ENCODE results near the gene SRRT.
"Not testable (repeated sequence)": the region's sequence is repeated elsewhere in the genome, so short reads cannot be mapped to it uniquely, and the experiment has no call there.

SRRT gene

GRCh38 chr7:100893910-100894721, 19.2 kb downstream of the SRRT start:
- DNase-seq (ENCODE audit: low read depth in 2 of 3, low spot score in 1 of 3) = no peak

- DNase-seq (ENCODE audit: low read depth in 2 of 3, low spot score in 1 of 3) = peak in 1 of 3 donors; percentile 45
These were observed 20.2 kb downstream of the SRRT start for GRCh38 chr7:100894860-100895700.

DNA sequence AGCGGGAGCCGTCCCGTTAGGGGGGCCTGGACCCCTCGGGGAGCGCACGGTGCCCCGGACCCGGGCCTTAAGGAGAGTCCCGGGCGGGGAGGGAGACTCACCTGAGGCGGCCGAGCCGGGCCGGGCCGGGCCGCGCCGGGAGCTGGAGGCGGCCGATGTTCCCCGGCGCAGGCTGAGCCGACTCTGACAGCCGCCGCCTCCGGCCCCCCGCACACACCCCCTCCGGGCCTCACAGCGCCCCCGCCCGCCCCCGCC, 20.7 kb downstream of the SRRT start, which contains the start of gene ACHE:
Gene ACHE (minus strand): TSS at position 188 of the 255 bp plus-strand sequence. CDS start 1,656 bp downstream, outside the sequence.
- no peak for DNase-seq (ENCODE audit: low read depth in 2 of 3, low spot score in 1 of 3)

- DNase-seq (ENCODE audit: low read depth in 2 of 3, low spot score in 1 of 3) = no peak
These were observed 21.2 kb downstream of the SRRT start for GRCh38 chr7:100895956-100896731.

DNA sequence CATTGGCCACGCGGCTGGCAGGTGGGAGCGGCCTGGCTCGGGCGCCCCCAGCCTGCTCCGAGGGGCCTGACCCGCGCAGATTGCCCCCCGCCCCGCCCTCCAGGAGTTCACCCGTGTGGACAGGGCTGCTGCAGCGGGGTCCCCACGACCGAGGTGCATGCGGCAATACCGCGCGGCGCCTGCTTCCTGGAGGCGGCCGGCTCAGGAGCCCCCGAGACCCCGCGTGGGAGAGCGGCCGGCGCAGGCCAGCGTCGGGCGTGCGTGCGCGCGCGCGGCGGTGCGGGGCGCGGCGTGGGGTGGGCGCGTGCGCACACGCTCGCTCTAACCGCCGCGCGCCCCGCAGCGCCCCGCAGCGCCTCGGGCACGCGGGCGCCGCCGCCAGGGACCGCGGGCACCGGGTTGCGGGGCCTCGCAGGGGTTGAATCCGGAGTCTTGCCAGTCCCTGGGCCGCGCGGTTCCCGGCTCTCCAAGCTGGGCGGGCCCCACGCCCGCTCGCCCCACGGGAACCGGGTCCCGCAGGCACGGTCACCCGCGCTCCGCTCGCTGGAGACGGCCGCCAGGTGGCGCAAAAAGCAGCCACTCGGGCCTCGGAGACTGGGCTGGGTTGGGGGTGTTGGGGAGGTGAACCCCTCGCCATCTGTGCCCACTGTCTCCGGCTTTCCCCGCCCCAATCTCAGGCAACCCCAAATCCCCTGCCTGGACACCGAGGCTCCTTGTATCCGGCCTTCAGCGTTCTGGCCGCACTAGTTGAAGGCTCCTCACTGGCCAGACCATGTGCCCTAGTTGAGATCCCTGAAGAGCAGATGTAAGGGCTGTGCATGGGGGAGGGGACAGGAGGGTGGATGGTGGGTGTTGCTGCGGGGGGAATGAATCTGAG, 22.1 kb downstream of the SRRT start:
- DNase-seq (ENCODE audit: low read depth in 2 of 3, low spot score in 1 of 3) = no peak

DNA sequence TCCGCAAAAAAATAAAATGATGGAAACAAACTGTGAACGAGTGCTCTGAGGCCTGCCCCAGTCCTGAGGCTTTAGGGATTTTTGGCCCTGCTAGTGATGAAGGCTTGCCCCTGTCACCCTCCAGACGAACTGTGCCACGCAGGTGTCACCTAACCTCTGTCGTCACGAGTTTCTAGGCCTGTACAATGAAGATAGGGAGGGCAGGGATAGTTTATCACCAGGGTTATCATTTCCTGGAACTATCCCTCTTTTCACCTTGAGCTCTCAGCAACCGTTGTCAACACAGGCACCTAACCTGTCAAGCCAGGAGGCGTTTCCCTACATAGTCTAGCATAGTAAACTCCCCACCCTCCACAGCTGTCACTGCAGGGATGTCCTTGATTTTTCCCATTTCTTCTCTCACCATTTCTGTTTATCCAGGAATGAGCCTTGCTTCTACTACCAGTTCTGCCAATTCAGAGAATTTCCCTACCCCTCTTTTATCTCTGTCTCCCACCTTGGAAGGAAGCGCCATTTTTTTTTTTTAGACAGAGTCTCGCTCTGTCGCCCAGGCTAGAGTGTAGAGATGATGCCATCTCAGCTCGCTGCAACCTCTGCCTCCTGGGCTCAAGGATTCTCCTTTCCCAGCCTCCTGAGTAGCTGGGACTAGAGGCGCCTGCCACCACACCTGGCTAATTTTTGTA, 23.0 kb downstream of the SRRT start:
- no peak for DNase-seq (ENCODE audit: low read depth in 2 of 3, low spot score in 1 of 3)

DNA sequence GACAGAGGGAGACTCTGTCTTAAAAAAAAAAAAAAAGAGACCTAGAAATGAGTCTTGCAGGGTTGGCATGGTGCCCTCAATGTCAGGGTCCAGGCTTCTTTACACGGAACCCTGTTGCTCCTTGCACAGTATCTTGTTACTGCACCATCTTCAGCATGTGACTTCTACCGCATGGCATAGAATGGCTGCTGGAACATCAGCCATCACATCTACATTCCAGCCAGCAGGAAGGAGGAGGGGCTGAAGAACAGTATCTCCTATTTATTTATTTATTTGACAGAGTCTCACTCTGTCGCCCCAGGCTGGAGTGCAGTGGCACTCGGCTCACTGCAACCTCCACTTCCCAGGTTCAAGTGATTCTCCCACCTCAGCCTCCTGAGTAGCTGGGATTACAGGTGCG, 24.5 kb downstream of the SRRT start:
- DNase-seq (ENCODE audit: low read depth in 2 of 3, low spot score in 1 of 3) = no peak

DNA sequence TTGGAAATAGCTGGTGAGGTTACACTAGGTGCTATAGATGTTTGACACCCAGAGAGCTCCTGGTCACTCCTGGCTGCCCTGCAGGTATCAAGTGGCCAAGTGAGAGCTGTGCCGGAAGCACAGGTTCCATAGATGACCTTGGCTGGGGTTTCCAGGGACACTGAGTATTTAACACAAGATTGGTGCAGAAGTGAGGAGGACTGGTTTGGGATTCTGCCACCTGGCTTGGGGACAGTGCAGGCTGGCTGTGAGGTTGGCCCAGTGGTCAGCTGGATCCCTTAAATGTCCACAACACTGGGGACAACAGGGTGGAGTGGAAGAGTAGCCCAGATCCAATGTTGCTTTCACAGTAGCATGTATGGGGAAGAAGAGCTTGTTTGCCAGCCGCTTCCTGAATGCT, 26.1 kb downstream of the SRRT start:
- DNase-seq (ENCODE audit: low read depth in 2 of 3, low spot score in 1 of 3) = no peak

DNA sequence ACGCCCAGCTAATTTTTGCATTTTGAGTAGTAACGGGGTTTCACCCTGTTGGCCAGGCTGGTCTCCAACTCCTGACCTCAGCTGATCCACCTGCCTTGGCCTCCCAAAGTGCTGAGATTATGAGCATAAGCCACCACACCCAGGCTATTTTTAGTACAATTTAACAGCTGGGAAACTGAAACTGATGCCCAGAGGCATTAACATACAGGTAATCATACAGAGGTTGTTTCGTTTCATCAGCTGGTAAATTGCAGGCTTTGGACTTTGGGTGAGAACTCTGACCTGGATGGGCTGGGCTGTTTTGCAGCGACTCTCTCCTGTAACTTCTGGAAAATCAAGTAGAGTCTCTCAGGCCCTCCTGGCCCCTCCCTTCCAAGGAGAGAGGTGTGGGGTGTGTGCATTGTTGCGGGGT, 27.0 kb downstream of the SRRT start:
- no peak for DNase-seq (ENCODE audit: low read depth in 2 of 3, low spot score in 1 of 3)

DNA sequence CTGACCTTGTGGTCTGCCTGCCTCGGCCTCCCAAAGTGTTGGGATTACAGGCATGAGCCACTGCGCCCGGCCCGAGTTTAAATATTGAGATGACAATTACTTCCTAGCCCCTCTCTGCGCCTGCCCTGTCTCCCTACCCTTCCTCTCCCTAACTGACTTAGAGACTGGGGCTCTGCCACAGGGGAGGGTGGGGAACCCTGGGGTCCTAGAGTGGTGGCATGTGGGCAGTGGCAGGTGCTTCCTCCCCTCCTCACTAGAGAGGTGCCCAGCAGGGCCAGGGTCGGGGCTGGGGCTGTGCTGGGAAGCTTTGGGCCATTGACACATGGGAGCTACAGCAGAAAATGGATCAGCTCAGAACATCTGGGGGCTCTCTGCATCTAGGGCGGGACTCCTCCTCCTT, 27.7 kb downstream of the SRRT start:
- DNase-seq (ENCODE audit: low read depth in 2 of 3, low spot score in 1 of 3) = no peak

- no peak for DNase-seq (ENCODE audit: low read depth in 2 of 3, low spot score in 1 of 3)
These were observed 33.6 kb downstream of the SRRT start for GRCh38 chr7:100908512-100908911.

- DNase-seq (ENCODE audit: low read depth in 2 of 3, low spot score in 1 of 3) = not testable (repeated sequence)
These were observed 35.5 kb downstream of the SRRT start for GRCh38 chr7:100910443-100910842.

- DNase-seq (ENCODE audit: low read depth in 2 of 3, low spot score in 1 of 3) = no peak
These were observed 36.6 kb downstream of the SRRT start for GRCh38 chr7:100911484-100911883.

- DNase-seq (ENCODE audit: low read depth in 2 of 3, low spot score in 1 of 3) = no peak
These were observed 39.4 kb downstream of the SRRT start for GRCh38 chr7:100914208-100914878.

DNA sequence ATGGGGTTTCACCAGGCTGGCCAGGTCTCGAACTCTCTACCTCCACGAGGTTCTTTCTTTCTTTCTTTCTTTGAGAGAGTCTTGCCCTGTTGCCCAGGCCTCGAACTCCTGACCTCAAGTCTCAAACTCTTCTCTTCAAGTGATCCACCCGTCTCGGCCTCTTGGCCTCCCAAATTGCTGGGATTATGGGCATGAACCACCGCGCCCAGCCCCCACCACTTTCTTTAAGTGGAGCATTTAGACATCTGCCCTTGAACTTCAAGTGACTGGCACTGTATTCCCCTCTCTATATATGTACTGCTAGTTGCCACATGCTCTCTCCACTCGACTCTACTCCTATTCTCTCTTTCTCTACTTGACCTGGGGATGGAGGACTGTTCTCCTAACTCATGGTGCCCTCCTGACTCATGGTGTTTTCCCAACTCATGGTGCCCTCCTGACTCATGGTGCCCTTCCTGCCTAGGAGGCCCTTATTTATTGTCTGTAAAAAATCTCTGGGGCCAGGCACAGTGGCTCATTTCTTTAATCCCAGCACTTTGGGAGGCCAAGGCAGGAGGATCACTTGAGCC, 40.1 kb downstream of the SRRT start:
- no peak for DNase-seq (ENCODE audit: low read depth in 2 of 3, low spot score in 1 of 3)

GRCh38 chr7:100919335-100919734, 44.4 kb downstream of the SRRT start:
- DNase-seq (ENCODE audit: low read depth in 2 of 3, low spot score in 1 of 3) = not testable (repeated sequence)

DNA sequence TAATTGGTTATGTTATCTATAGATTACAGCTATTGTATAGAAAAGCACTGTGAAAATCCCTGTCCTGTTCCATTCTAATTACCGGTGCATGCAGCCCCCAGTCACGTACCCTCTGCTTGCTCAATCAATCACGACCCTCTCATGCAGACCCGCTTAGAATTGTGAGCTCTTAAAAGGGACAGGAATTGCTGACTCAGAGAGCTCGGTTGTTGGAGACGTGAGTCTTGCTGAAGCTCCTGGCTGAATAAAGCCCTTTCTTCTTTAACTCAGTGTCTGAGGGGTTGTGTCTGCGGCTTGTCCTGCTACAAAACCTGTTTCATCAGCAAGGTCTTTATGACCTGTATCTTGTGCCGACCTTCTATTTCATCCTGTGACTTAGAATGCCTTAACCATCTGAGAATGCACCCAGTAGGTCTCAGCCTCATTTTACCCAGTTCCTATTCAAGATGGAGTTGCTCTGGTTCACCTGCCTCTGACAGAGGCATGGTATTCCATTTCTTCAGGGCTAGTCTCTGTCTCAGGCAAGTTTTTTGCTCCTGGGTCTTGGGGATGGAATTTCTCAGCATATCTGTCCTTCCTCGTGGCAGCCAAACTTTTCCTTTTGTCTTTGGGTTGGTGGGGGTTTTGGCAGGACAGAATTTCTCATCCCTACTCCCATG, 45.0 kb downstream of the SRRT start:
- not testable (repeated sequence) for DNase-seq (ENCODE audit: low read depth in 2 of 3, low spot score in 1 of 3)

DNA sequence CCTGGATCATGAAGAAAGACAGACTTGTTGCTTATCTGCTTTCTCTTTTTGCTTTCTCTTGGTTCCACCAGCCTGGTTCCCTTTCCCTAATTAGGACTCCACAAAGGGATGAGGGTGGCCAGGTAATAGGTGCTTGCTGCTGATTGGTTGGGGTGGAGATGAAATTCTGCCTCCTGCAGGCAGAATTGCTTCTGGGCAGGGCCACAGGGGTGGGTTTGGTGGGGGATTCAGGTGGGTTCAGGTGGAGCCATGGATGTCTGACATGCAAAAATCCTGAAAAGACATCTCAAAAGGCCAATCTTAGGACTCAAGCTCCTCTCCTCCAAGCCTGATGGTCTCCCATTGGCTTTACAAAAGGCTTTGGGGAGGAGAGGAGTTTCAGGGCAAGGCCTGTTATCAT, 46.1 kb downstream of the SRRT start:
- DNase-seq (ENCODE audit: low read depth in 2 of 3, low spot score in 1 of 3) = no peak

DNA sequence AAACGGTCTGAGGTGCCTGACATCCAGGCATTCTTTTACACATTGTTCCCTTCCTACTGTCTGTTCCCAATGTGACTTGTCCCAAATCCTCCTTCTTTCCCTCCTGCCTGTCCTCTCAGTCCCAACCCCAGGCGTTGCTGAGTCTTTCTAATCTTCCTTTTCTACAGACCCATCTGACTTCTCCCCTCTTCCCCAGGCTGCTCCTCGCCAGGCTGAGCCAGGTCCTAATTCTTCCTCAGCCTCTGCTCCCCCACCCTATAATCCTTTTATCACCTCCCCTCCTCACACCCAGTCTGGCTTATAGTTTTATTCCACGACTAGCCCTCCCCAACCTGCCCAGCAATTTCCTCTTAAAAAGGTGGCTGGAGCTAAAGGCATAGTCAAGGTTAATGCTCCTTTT, 48.7 kb downstream of the SRRT start:
- not testable (repeated sequence) for DNase-seq (ENCODE audit: low read depth in 2 of 3, low spot score in 1 of 3)

Data from stimulated activated CD4-positive, alpha-beta T cell treated with anti-CD3 and anti-CD28 coated beads, Interleukin-12 subunit alpha, Interleukin-12 subunit beta, amount 100 ng/mL, for 48 hours (primary cell).